CD4-positive, alpha-beta T cell treated with Interleukin-4 for 1 hour (primary cell): Measurements from ENCODE around the gene GNG12.
A peak's percentile ranks its signal among the peaks of the same experiment; 100 is the strongest.

Experiments
- DNase-seq, 2 donors: peaks; one replicate each; pipeline ENCODE4 v3.0.0-alpha.2; 2020 to 2022

GNG12 gene

GRCh38 chr1:67777440-67777839, 55.8 kb downstream of the GNG12 start:
- DNase-seq: no peak

- no peak for DNase-seq
Observed at GRCh38 chr1:67777016-67777415, 56.3 kb downstream of the GNG12 start.

DNA sequence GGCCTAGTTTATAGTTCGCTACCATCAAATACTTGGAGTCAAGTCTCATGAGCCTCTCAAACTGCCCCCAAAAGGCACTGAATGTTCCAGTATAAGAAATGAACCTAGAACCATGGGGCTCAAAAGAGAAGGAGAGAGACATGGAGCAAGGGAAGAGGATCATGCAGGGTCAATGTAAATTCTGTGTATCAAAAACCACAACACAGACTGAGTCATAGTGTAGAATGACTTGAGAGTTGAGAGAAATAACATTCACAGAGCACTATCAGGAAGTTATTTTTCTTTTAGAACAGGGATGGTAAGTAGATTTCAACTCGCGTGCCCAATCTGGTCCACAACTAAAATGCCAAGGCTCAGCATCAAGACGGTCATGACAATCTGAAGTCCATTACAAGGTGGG, 59.8 kb downstream of the GNG12 start:
- no peak for DNase-seq

- DNase-seq: no peak
Observed at GRCh38 chr1:67771749-67772148, 61.5 kb downstream of the GNG12 start.

DNA sequence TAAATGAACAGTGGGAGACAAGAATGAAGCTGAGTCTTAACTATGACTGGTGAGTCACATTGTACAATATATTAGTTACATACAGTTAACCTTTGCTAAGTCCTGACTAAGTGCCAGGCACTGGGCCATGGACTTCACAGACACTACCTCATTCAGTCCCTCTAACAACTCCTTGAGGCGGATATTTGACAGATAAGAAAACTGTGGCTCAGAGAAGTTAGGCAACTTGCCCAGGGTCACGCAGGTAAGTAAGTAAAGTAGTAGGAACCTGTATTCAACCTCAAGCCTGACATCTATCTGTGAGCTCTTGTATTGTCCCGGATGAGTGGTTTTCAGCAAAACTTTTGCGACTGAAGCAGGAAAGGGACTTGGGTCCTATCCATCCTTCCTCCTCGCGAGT, 62.1 kb downstream of the GNG12 start:
- DNase-seq: no peak

DNA sequence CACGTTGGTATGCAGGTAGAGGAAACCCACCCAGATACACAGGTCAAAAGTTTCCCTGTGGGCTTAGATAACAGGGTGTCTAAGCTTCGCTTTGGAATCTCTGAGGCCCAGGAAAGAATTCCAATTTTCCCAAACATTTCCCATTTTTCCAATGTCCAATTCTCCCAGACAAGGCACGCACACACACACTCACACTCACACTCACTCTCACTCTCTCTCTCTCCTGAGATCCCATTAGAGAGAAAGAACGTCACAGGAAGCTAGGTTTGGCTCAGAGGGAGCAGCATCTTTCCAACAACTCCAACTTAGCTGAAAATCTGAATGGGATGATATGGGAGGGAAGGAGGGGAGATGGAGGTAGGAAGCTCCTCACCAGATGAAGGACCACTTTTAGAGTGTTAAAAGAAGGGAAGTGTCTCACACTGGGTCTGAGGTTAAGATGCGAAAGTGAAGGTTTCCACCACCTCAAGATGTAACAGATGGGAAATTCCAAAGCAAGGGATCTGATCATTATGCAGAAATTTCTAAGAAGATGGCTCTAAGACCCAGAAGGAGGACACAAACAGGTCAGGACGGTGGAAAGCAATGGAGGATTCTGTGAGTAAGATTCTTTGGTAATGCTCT, 63.5 kb downstream of the GNG12 start:
- no peak for DNase-seq

DNA sequence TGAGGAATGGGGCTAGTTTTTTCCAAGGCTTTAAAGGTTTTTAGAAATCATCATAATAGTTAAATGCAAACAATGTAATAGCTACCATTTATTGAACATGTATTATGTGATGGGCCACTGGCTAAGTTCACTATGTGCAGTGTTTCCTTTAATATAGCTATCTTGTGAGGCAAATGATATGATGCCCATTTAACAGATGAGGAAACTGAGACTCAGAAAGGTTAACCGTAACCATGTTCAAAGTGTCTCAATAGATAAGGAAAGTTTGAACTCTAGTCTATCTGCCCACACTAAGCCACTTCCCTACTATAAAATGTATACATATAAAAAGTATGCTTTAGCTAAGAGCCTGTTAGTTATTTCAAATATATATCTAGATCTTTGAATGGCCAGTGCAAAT, 64.8 kb downstream of the GNG12 start:
- no peak for DNase-seq

GRCh38 chr1:67767103-67767782, 66.0 kb downstream of the GNG12 start:
- DNase-seq: no peak

DNA sequence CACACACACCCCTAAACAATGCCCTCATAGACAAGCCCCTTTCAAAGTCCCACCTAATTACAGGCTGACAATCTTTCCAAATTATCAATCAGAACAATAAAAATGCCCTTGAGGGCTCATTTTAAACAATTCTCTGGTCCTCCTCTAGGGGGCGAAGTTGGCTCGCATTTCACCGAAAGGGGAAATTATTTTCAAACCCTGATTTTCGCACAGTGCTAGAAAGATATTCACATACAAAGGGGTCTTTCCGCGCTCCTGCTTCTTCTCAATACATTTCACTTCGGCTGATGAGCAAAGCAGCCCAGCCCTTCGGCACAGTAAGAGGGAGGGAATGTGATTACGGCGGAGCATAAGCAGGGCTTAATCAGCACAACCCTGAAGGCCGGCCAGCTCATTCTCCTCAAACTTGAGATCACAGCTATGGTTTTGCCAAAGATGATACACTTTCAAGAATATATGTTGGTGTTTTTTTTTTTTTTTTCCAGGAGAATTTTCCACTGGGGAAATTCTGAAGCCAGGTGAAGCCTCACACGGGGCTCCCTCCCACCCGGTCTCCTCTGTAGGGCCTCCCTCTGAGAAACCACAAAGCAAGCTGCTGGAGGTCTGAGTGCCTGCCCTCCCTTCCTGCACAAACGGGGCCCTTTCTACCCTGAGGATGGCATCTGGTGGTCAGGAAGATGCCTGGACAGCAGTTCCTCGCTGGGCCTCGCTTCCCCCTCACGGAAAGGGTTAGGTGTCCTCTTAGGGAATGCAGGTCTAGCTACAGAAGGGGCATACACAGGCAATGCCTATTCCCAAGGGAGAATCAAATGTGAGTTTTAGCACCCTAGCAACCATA, 66.9 kb downstream of the GNG12 start:
- DNase-seq: peak; percentile 16 to 41

DNA sequence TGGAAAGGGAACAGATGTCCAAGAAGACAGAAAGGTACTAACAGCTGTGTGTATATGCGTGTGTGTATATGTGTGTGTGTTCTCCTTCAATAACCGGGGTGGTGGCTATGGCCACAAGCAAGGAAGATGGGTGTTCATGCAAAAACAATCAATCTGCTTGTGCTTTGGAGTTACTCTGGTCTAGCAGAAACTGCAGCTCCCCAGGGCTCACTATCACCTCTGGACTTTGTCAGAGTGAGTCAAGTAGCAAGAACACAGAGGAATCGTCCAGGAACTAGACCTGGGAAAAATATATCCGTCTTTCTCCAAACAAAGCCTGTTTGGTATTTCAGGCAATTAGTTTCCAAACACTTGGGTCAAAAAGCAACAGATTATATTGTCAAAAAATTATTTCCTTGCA, 68.6 kb downstream of the GNG12 start:
- no peak for DNase-seq

GRCh38 chr1:67761730-67762129, 71.5 kb downstream of the GNG12 start:
- DNase-seq: no peak

DNA sequence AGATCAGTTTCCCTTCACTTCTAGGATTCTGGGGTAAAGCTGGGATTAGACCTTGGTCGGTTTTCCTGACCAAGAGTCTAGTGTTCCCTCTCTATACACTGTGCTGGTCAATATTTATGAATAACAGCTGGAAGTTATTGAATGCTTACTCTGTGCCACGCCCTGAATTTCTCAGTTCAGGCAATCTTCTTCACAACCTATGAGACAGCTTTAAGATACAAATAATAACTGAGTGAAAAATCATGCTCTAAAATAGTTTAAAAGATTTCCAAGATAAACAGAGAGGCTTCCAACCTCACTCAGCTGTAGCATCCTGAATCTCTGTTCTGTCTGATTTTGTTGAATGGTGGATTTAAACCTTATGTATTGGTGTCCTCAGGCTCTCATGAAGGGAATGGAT, 72.2 kb downstream of the GNG12 start:
- DNase-seq: no peak

DNA sequence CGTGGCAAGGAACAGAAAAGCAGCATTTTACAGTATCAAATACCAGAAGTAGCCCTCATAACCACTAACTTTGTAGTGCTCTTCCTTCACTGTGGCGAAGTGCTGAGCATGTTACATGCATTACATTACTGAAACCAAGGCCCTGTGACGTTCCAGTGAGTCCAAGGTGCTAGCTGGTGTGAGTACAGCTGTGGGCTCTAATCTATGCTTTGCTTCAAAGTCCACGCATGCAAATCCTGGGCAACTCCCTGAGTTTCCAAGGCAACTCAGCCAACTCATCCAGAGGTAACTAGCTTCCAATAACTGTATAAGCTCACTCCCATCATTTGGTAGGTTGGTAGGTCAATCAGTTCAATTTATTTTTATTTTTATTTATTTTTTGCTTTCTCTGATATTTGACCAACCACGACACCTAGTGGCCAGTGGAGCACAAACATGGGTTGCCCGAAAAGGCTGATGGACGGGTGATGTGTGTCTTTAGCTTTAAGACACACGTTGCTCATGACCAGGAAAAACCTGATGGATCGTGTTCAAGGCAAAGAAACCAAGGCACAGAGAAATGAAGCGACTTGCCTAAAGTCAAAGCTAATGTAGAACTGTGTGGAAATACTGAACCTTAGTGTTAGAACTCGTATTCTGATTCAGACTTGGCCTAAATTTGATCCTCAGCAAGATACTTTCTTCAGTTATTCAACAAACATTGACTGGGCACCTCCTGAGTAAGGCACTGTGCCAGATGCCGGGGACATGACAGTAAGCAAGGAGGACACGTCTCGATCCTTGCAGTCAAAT, 73.0 kb downstream of the GNG12 start:
- DNase-seq: peak; percentile 47

- no peak for DNase-seq
Observed at GRCh38 chr1:67759692-67760029, 73.6 kb downstream of the GNG12 start.

DNA sequence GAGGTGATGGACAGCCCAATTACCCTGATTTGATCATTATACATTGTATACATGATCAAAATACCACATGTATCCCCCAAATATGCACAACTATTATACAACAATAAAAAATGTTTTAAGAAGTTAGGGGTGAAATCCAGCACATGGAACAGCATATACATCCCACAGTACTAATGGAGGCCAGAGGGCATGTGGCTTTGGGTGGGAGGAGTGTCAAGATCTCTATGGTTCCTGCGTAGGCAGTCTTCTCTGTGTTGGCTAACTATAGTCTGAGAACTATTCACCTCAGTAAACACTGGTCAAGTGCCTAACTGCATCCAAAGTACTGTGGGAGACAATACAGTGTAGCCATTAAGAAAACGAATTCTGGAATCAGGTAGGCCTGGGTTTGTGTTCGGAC, 74.2 kb downstream of the GNG12 start:
- no peak for DNase-seq

DNA sequence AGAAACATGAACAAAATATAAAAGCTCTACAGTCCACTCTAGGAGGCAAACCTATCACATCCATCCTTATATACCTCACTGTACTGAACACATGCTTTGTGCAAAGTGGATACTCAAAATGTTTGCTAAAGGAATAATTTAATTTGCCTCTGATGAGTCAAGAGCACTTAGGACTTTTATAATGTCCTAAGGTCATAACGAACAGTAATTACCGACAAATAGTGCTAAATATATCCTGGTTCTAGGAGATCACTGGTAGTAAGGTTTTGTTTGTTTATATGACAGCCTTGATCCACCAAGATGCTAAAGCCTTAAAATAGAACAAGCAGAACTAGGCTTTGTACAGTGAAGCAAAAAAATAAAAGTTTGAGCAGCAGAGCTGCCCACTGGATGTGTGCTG, 77.6 kb downstream of the GNG12 start:
- no peak for DNase-seq

DNA sequence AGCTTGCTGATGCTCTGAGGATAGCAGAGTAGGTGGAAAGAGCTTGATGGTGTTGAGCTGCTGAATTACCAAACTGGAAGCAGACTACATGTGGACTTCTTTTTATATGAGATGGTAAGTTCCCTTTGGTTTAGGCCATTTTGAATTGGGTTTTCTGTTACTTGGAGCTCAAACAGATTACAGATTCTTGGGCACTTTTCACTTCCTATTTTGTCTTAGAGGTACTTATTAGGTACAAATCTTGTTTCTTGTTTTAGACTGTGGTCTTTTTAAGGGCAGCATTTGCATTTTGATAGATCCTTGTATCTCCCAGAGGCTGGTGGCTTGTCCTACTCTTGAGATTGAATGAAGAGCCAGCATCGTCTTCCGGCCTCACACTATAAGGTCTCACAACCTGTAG, 78.1 kb downstream of the GNG12 start:
- no peak for DNase-seq

GRCh38 chr1:67754526-67754920, 78.7 kb downstream of the GNG12 start:
- DNase-seq: no peak

GRCh38 chr1:67753776-67754525, 79.3 kb downstream of the GNG12 start:
- DNase-seq: no peak

DNA sequence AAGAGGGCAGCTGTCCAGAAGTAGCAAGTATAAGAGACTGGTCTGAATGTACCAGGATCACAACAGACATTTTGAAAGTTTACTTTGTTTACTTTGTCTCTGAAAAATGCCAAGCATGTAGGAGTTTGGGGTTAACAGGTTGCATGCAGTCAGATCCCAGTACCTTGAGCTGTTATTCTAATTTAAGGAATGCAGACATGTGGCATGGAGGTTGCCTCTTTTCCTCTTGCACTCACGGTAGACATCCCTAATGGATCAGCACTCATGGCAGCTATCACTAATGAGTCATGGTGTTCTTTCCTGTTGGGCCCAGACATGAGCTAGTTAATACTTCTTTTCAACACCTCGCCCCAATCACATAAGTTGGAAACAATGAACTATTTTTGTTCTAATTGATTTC, 81.0 kb downstream of the GNG12 start:
- no peak for DNase-seq

GRCh38 chr1:67750691-67751054, 82.6 kb downstream of the GNG12 start:
- no peak for DNase-seq

DNA sequence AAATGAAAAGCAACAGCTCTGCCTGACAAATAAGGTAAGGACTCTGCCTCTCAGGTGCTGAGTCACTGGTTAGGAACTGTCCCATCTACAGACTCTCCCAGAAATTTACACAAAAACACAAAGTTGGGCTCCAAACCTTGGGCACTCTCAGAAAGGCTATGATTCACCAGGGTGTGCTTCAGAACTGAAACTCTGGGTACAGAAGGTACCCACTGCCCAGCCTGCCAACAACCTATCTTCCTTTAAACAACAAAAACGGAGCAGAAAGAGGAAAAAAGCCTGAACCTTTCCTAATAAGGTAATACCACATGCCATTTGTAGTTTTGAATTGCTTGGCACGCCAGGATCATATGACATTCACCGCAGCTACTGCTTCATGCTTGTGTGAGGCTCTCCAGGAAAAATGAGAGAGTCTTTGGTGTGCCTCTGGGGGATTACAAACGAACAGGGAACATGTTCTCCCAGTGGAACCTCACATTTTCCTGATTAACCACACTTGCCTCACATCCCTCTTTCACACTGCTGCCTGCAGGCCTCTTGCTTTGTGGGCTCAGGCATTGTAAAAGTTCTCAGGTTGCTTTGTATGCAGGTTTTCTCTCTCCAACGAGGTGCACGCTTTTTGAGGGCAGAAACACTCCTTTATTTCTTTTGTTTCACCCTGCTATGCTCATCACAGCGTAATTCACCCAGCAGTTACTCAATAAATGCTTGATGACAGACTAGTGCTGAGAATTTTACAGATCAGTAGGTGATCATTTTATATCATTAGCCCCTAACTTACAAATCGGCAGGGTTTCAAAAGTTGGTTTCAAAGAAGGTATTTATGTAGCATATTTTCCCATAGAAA, 83.2 kb downstream of the GNG12 start:
- no peak for DNase-seq
